Mesothelial cell of epicardium (in vitro differentiated cells): ENCODE results near the gene DOCK8. TPM values are rescaled to one million over a fixed set of nuclear protein-coding genes. Genes with fewer than 3 reads are reported as not detected.

Source experiments
- DNase-seq, 2 experiments: peaks; one replicate each; pipeline ENCODE4 v3.0.0; 2021; ENCODE audit warnings: low spot score in 2 of 2; ENCODE audit not compliant: unreplicated experiment in 2 of 2
- H3K27ac Mint-ChIP-seq: 2 replicates; pipeline ENCODE4 v1.8.0; 2021; ENCODE audit warnings: mixed read lengths
- H3K27me3 Mint-ChIP-seq: 2 replicates; pipeline ENCODE4 v1.8.0; 2021; ENCODE audit warnings: low read depth, mixed read lengths
- H3K36me3 Mint-ChIP-seq: 2 replicates; pipeline ENCODE4 v1.8.0; 2021; ENCODE audit warnings: mixed read lengths
- H3K4me1 Mint-ChIP-seq: 2 replicates; pipeline ENCODE4 v1.8.0; 2021; ENCODE audit warnings: mixed read lengths
- H3K4me3 Mint-ChIP-seq: 2 replicates; pipeline ENCODE4 v1.8.0; 2021; ENCODE audit warnings: mild to moderate bottlenecking, moderate library complexity, mixed read lengths
- H3K9me3 Mint-ChIP-seq: 2 replicates; pipeline ENCODE4 v1.8.0; 2021; ENCODE audit warnings: mixed read lengths
- total RNA-seq: library from RNA; stranded (reverse); gene quantifications from 3 replicates; pipeline ENCODE4 v1.2.1, GENCODE V29; 2021
- TF ChIP-seq, protein P1 (sequence below): fragments of 200-600 bp; sonication (generic); IDR thresholded peaks from one replicate; pipeline ENCODE4 v1.5.0; 2021; ENCODE audit warnings: antibody characterized with exemption; ENCODE audit not compliant: unreplicated experiment

The DOCK8 gene
- total RNA-seq, 1 donor from 2014 or later = 8.9 TPM

DNA sequence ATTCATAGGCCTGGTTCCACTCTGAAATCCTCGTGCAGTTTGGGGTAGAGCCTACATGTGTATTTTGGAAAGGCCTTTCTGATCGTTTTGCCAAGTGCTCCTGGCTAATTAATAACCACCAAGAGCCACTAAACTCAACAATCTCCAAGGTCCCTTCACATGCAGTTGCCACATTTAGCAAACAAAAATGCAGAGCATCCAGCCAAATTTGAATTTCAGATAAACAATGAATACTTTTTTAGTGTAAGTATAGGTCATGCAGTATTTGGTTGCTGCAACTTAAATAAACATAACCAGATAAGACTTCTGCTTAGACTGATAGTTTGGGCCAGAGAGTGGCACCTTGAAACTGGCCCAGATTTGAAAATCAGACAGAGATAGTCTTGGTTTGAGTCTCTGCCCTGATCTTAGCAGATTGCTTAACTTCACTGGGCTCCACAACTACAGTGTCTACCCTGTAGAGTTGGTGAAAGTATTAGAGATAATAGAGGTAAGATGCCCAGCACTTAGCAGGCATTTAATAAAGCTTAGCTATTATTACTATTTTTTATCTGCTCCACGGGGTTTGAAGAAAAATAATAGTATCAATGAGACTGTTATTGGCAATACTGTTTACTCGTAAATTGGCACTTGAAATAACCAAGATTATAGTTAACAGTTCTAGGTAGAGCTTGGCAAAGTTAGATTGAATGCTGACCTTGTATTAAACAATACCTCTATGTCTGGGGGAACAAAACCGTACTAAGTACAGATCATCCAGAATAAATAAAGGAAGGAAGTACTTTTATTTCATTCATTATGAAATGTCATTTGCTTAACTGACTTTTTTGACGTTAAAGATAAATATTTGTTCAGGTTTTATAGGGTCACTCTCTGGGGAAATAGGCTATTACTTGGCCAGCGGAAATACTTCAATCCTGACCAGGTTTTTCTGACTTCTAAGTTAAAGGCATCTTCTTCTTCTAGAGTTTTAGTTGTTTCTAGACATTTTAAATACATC lies 274.8 kb downstream of the DOCK8 start:
- H3K36me3 Mint-ChIP-seq = peaks cover 5% of the 10 kb centered on the region
- H3K4me1 Mint-ChIP-seq = no peaks in the 10 kb centered on the region
- peaks cover 5% of the 10 kb centered on the region for H3K9me3 Mint-ChIP-seq
- no peak overlapping the region for H3K27ac Mint-ChIP-seq
- no peaks in the 10 kb centered on the region for H3K27me3 Mint-ChIP-seq
- TF ChIP-seq, protein P1, sequence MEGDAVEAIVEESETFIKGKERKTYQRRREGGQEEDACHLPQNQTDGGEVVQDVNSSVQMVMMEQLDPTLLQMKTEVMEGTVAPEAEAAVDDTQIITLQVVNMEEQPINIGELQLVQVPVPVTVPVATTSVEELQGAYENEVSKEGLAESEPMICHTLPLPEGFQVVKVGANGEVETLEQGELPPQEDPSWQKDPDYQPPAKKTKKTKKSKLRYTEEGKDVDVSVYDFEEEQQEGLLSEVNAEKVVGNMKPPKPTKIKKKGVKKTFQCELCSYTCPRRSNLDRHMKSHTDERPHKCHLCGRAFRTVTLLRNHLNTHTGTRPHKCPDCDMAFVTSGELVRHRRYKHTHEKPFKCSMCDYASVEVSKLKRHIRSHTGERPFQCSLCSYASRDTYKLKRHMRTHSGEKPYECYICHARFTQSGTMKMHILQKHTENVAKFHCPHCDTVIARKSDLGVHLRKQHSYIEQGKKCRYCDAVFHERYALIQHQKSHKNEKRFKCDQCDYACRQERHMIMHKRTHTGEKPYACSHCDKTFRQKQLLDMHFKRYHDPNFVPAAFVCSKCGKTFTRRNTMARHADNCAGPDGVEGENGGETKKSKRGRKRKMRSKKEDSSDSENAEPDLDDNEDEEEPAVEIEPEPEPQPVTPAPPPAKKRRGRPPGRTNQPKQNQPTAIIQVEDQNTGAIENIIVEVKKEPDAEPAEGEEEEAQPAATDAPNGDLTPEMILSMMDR = no peak
- no peak overlapping the region for H3K4me3 Mint-ChIP-seq
- no peak for DNase-seq

DNA sequence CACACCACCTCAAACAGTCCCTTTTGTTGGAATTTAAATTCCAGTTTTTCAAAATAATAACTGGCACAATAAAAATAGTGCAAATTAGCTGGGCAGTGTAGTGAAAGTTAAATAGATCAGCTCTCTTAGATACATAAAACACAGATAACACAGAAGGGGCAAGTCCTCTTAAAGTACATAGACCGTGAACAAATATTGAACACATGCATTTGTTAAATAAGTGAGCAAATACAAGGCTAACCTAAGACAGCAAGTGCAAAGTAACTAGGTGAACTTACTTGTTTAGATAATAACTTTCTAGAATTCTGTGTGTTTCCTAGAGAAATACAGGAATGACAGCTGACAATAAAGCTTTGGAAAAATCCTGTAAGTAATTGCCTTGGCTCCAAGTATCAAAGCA lies 280.1 kb downstream of the DOCK8 start:
- H3K4me3 Mint-ChIP-seq = no peak overlapping the region
- peaks cover 3% of the 10 kb centered on the region for H3K27me3 Mint-ChIP-seq
- peaks cover 4% of the 10 kb centered on the region for H3K9me3 Mint-ChIP-seq
- H3K27ac Mint-ChIP-seq = no peak overlapping the region
- DNase-seq = no peak
- TF ChIP-seq, protein P1 = no peak
- H3K36me3 Mint-ChIP-seq = no peaks in the 10 kb centered on the region
- H3K4me1 Mint-ChIP-seq = no peaks in the 10 kb centered on the region

DNA sequence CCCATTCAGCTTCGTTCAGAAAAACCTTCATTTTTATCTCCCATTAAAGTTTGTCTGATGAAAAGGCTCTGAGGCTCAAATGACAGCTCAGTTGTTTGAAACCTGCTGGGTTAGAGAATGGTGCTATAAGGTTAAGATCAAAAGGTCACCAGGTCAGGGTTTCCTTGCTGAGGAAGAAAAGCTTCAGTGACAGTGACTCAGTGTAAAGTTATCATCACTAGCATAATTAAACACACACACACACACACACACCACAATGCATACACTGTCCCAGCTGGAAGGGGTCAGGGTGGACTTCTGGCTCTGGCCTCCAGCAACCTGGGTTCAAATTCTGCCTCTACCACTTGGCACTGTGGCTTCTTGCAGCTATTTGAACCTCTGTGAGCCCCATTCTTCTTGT lies 281.1 kb downstream of the DOCK8 start:
- peaks cover 4% of the 10 kb centered on the region for H3K27me3 Mint-ChIP-seq
- peaks cover 9% of the 10 kb centered on the region for H3K9me3 Mint-ChIP-seq
- TF ChIP-seq, protein P1 = no peak
- no peak overlapping the region for H3K27ac Mint-ChIP-seq
- no peaks in the 10 kb centered on the region for H3K4me1 Mint-ChIP-seq
- no peak overlapping the region for H3K4me3 Mint-ChIP-seq
- no peak for DNase-seq
- H3K36me3 Mint-ChIP-seq = peaks cover 3% of the 10 kb centered on the region

DNA sequence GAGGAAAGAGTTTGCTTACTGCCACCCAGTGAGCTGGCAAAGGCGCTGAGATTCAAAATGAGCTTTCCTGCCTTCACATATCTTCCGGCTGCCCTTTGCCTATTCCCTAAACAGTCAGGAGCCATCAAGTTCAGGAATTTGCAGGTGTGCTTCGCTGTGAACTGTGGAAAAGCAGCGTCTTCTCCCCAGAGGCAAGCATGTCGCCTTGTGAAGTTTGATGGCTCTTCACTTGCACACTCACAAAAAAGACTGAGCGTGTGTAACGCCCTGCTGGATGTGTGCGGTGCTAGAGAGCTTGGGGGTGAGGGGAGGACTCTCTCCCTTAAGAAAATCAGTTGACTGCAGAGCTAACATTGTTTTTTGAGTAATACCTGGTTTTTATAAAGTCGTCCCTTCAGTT lies 288.7 kb downstream of the DOCK8 start:
- peaks cover 9% of the 10 kb centered on the region for H3K9me3 Mint-ChIP-seq
- peak overlapping the region; percentile 87 for H3K4me3 Mint-ChIP-seq
- peaks cover 7% of the 10 kb centered on the region for H3K36me3 Mint-ChIP-seq
- H3K27ac Mint-ChIP-seq = peak overlapping the region; percentile 91
- peaks cover 12% of the 10 kb centered on the region for H3K27me3 Mint-ChIP-seq
- peaks cover 21% of the 10 kb centered on the region for H3K4me1 Mint-ChIP-seq
- DNase-seq = peak in 1 of 2 experiments; percentile 39
- TF ChIP-seq, protein P1 = no peak

DNA sequence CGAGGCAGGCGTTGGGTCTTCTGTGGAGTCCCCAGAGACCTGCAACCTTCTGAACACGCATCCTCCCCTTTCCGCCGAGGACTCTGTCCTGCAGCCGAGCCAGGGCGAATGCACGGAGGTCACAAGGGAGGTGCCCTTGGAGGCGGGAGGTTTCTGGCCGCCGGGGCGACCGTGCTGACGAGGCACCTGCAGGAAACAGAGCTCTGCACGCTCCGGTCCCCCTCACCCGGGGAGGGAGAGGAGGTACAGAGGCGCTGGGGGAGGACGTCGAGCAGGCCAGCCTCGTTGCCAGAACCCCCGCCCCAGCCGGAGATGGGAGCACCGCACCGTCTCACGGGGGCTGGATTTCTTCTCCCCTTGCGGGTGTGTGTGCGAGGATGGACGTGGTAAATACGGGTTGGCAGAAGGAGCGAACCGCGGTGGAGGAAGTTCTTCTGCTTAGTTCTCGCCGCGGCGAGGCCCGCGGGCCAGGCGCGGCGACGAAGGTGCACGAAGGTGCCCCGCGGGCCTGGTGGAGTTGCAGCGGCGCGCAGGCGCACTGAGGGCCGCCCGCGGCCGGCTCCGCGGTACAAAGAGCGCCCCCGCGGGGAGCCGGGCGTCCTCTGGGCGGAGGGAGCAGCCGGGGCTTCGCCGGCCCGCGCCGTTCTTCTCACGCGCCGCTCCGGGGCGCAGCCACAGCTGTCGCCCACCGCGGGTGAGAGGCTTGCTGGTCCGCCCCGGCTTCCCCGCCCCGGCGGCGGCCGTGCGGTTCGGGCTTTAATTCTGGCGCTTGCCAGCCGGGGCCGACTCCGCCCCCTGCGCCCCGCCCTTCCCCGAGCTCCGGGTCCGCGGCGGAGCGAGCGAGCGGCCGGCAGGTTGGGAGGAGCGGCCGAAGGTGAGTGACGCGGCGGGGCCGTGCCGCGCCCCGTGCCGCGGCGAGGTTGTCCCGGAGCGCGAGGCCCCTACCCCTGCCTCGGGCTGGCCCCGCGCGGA lies 289.5 kb downstream of the DOCK8 start, which contains the start of gene KANK1:
Gene KANK1, plus strand, starts transcription at position 815 of the 972 bp plus-strand sequence.
- Mint-ChIP-seq H3K27me3 (peaks cover 12% of the 10 kb centered on the region), H3K4me1 (peaks cover 21% of the 10 kb centered on the region), H3K9me3 (peaks cover 13% of the 10 kb centered on the region), H3K4me3 (peak within 1 kb of the TSS; percentile 87), H3K27ac (peak within 1 kb of the TSS; percentile 91), H3K36me3 (peaks cover 13% of the 10 kb centered on the region)
- TF ChIP-seq, protein P1 = no peak
- peak; percentile 64 to 82 for DNase-seq
